Left hindlimb (tissue), 1 donor: ENCODE data around the gene IMPACT.

ENCODE experiments used
- DNase-seq: peaks from one replicate; pipeline ENCODE4 v3.0.0-alpha.2; 2018

IMPACT gene

GRCh38 chr18:24426073-24426397 is 435 bp upstream of the IMPACT start:
- no peak for DNase-seq

- no peak for DNase-seq
Observed at GRCh38 chr18:24427484-24427883, 1.0 kb downstream of the IMPACT start.

- DNase-seq, result no peak
Observed at GRCh38 chr18:24428709-24429108, 2.2 kb downstream of the IMPACT start.

GRCh38 chr18:24429188-24429587 is 2.7 kb downstream of the IMPACT start:
- DNase-seq, result no peak

GRCh38 chr18:24432618-24433017 is 6.1 kb downstream of the IMPACT start:
- DNase-seq, result no peak

- no peak for DNase-seq
Observed at GRCh38 chr18:24436939-24437338, 10.5 kb downstream of the IMPACT start.

- no peak for DNase-seq
Observed at GRCh38 chr18:24443870-24444269, 17.4 kb downstream of the IMPACT start.

GRCh38 chr18:24446453-24446852 is 20.0 kb downstream of the IMPACT start:
- no peak for DNase-seq

GRCh38 chr18:24446953-24447538 is 20.6 kb downstream of the IMPACT start:
- no peak for DNase-seq

- DNase-seq, result no peak
Observed at GRCh38 chr18:24447961-24448360, 21.5 kb downstream of the IMPACT start.

- DNase-seq, result no peak
Observed at GRCh38 chr18:24456549-24456948, 30.1 kb downstream of the IMPACT start.

- no peak for DNase-seq
Observed at GRCh38 chr18:24459772-24460171, 33.3 kb downstream of the IMPACT start.

GRCh38 chr18:24460388-24460787 is 33.9 kb downstream of the IMPACT start, which contains the start of gene HRH4:
Gene HRH4 (plus strand): TSS chr18:24460637. CDS start chr18:24460729, 92 bp downstream.
- DNase-seq, result no peak

- DNase-seq, result no peak
Observed at GRCh38 chr18:24461996-24462395, 35.5 kb downstream of the IMPACT start.

- no peak for DNase-seq
Observed at GRCh38 chr18:24462838-24463775, 36.6 kb downstream of the IMPACT start.

- DNase-seq, result no peak
Observed at GRCh38 chr18:24465486-24465885, 39.0 kb downstream of the IMPACT start.

GRCh38 chr18:24466771-24467170 is 40.3 kb downstream of the IMPACT start:
- DNase-seq, result no peak

GRCh38 chr18:24470022-24470618 is 43.6 kb downstream of the IMPACT start:
- no peak for DNase-seq

GRCh38 chr18:24470805-24471204 is 44.3 kb downstream of the IMPACT start:
- no peak for DNase-seq

GRCh38 chr18:24472591-24472990 is 46.1 kb downstream of the IMPACT start:
- DNase-seq, result no peak

GRCh38 chr18:24474406-24474805 is 47.9 kb downstream of the IMPACT start:
- no peak for DNase-seq

GRCh38 chr18:24475926-24476589 is 49.6 kb downstream of the IMPACT start:
- no peak for DNase-seq

- no peak for DNase-seq
Observed at GRCh38 chr18:24479371-24479770, 52.9 kb downstream of the IMPACT start.
